IMR-90 (cell line): ENCODE data around the gene EPB41L5. TPM values are rescaled to one million over a fixed set of nuclear protein-coding genes. Genes with fewer than 3 reads are reported as not detected.
A peak's percentile ranks its signal among the peaks of the same experiment; 100 is the strongest.

ENCODE experiments used
- ATAC-seq: fragments of 200-7000 bp; cut with Tn5 transposase; 2 replicates; pipeline ENCODE4 v1.9.1; 2020; ENCODE audit warnings: low read depth, mild to moderate bottlenecking, moderate library complexity
- BruUV-seq: library from RNA; stranded (reverse); fragments of 400-500 nt; replicated peaks from 2 replicates; lab custom pipeline; 2021; lab: Mats Ljungman, UMichigan
- CTCF ChIA-PET: fragments of 300-600 bp; formaldehyde crosslinking; extraction: SDS; loops from one replicate; lab custom pipeline; 2021; ENCODE audit warnings: antibody characterized with exemption; lab: Yijun Ruan, JAX
- POLR2A ChIA-PET: fragments of 300-600 bp; sonication (Branson Sonifier 250); formaldehyde crosslinking; loops from one replicate; lab custom pipeline; 2022; ENCODE audit warnings: antibody characterized with exemption; ENCODE audit not compliant: unreplicated experiment; lab: Charles Lee
- DNase-seq: peaks from one replicate; pipeline ENCODE4 v3.0.0; 2013
- H2AFZ ChIP-seq: replicated peaks from 2 replicates; pipeline ENCODE3; 2013; ENCODE audit warnings: low read length, mild to moderate bottlenecking; ENCODE audit not compliant: poor library complexity
- H2AK5ac ChIP-seq: 2 replicates; pipeline ENCODE4 v1.6.1; 2013; ENCODE audit warnings: low read depth, low read length, inconsistent platforms
- H2AK9ac ChIP-seq: replicated peaks from 2 replicates; pipeline ENCODE3; 2013; ENCODE audit warnings: mild to moderate bottlenecking, low read depth, low read length, moderate library complexity; ENCODE audit not compliant: poor library complexity
- H2BK120ac ChIP-seq: 2 replicates; pipeline ENCODE4 v1.6.1; 2013; ENCODE audit warnings: low read depth, low read length, inconsistent platforms
- H2BK15ac ChIP-seq: 3 replicates; pipeline ENCODE4 v1.6.1; 2013; ENCODE audit warnings: low read depth, low read length, inconsistent platforms
- H2BK20ac ChIP-seq: 2 replicates; pipeline ENCODE4 v1.6.1; 2013; ENCODE audit warnings: low read depth, mild to moderate bottlenecking, inconsistent platforms, low read length, moderate library complexity
- H2BK5ac ChIP-seq: 2 replicates; pipeline ENCODE4 v1.6.1; 2013; ENCODE audit warnings: mild to moderate bottlenecking, low read depth, low read length, inconsistent platforms; ENCODE audit not compliant: poor library complexity, severe bottlenecking
- H3K14ac ChIP-seq: replicated peaks from 2 replicates; pipeline ENCODE4 v1.6.1; 2013; ENCODE audit warnings: low read depth, low read length, inconsistent platforms
- H3K18ac ChIP-seq: 2 replicates; pipeline ENCODE4 v1.6.1; 2013; ENCODE audit warnings: low read depth, low read length, control low read depth
- H3K23ac ChIP-seq: 2 replicates; pipeline ENCODE4 v1.6.1; 2013; ENCODE audit warnings: low read depth, low read length, inconsistent platforms
- H3K27ac ChIP-seq: 2 replicates; pipeline ENCODE4 v1.5.1; 2013; ENCODE audit warnings: mild to moderate bottlenecking, control low read depth, low read length; ENCODE audit not compliant: insufficient read depth
- H3K27me3 ChIP-seq: 2 replicates; pipeline ENCODE4 v1.6.1; 2013; ENCODE audit warnings: low read length; ENCODE audit not compliant: control insufficient read depth, insufficient read depth
- H3K36me3 ChIP-seq: 2 replicates; pipeline ENCODE4 v1.6.1; 2013; ENCODE audit warnings: low read length, mixed read lengths; ENCODE audit not compliant: control insufficient read depth, insufficient read depth
- H3K4ac ChIP-seq: 2 replicates; pipeline ENCODE4 v1.6.1; 2013; ENCODE audit warnings: low read depth, low read length, inconsistent platforms
- H3K4me1 ChIP-seq: 2 replicates; pipeline ENCODE4 v1.6.1; 2013; ENCODE audit warnings: low read length, mixed read lengths; ENCODE audit not compliant: control insufficient read depth, insufficient read depth
- H3K4me2 ChIP-seq: 2 replicates; pipeline ENCODE4 v1.6.1; 2013; ENCODE audit warnings: low read depth, mild to moderate bottlenecking, control low read depth, low read length, moderate library complexity
- H3K4me3 ChIP-seq: 2 replicates; pipeline ENCODE4 v1.5.1; 2013; ENCODE audit warnings: low read depth, mild to moderate bottlenecking, control low read depth, low read length, moderate library complexity; ENCODE audit not compliant: insufficient read depth
- H3K56ac ChIP-seq: 2 replicates; pipeline ENCODE4 v1.6.1; 2013; ENCODE audit warnings: low read length, inconsistent platforms; ENCODE audit not compliant: insufficient read depth; ENCODE audit errors: extremely low read depth
- H3K79me1 ChIP-seq, 2 experiments: 2 replicates each; pipeline ENCODE4 v1.6.1; 2013; ENCODE audit warnings: low read length in 2 of 2, inconsistent platforms in 1 of 2, low read depth in 1 of 2
- H3K9ac ChIP-seq: 2 replicates; pipeline ENCODE4 v1.6.1; 2013; ENCODE audit warnings: low read depth, low read length, control low read depth
- H3K9me1 ChIP-seq: 2 replicates; pipeline ENCODE4 v1.6.1; 2013; ENCODE audit warnings: low read length, inconsistent platforms; ENCODE audit not compliant: insufficient read depth
- H3K9me3 ChIP-seq: 2 replicates; pipeline ENCODE4 v1.6.1; 2013; ENCODE audit warnings: low read length; ENCODE audit not compliant: control insufficient read depth, insufficient read depth
- H4K20me1 ChIP-seq: 2 replicates; pipeline ENCODE4 v1.6.1; 2013; ENCODE audit warnings: low read length, inconsistent platforms; ENCODE audit not compliant: insufficient read depth
- H4K5ac ChIP-seq: 2 replicates; pipeline ENCODE4 v1.6.1; 2013; ENCODE audit warnings: mild to moderate bottlenecking, low read depth, low read length, control low read depth
- H4K8ac ChIP-seq, 2 experiments: 2 replicates each; pipeline ENCODE4 v1.6.1; 2013; ENCODE audit warnings: low read depth in 2 of 2, low read length in 2 of 2, control low read depth in 1 of 2, inconsistent platforms in 1 of 2
- H4K91ac ChIP-seq: 2 replicates; pipeline ENCODE4 v1.6.1; 2013; ENCODE audit warnings: low read depth, low read length, inconsistent platforms; ENCODE audit not compliant: insufficient read depth
- BHLHE40 ChIP-seq: fragments of 150-350 bp; IDR thresholded peaks from 2 replicates; pipeline ENCODE4 v1.6.1; 2016; ENCODE audit warnings: mild to moderate bottlenecking, low read depth, low read length
- CEBPB ChIP-seq: IDR thresholded peaks from 2 replicates; pipeline ENCODE4 v1.6.1; 2012; ENCODE audit warnings: low read depth, low read length, improper control_type of control experiment
- CHD1 ChIP-seq: IDR thresholded peaks from 2 replicates; pipeline ENCODE4 v1.6.1; 2012; ENCODE audit warnings: low read depth, low read length, improper control_type of control experiment
- CTCF ChIP-seq: conservative IDR thresholded peaks from 2 replicates; pipeline ENCODE4 v1.5.1; 2012; ENCODE audit warnings: mild to moderate bottlenecking, low read depth, low read length, improper control_type of control experiment
- FOS ChIP-seq: fragments of 150-350 bp; IDR thresholded peaks from 2 replicates; pipeline ENCODE4 v1.6.1; 2016; ENCODE audit warnings: low read depth, low read length
- MAFK ChIP-seq: IDR thresholded peaks from 2 replicates; pipeline ENCODE4 v1.6.1; 2012; ENCODE audit warnings: low read depth, low read length, improper control_type of control experiment
- MAZ ChIP-seq: IDR thresholded peaks from 2 replicates; pipeline ENCODE4 v1.6.1; 2012; ENCODE audit warnings: low read depth, mild to moderate bottlenecking, low read length, improper control_type of control experiment, moderate library complexity, borderline replicate concordance
- MXI1 ChIP-seq: IDR thresholded peaks from 2 replicates; pipeline ENCODE4 v1.6.1; 2012; ENCODE audit warnings: low read depth, mild to moderate bottlenecking, low read length, moderate library complexity, borderline replicate concordance
- NFE2L2 ChIP-seq: fragments of 150-350 bp; IDR thresholded peaks from 2 replicates; pipeline ENCODE4 v1.6.1; 2016; ENCODE audit warnings: low read depth, mild to moderate bottlenecking, low read length
- POLR2A ChIP-seq: IDR thresholded peaks from 2 replicates; pipeline ENCODE4 v1.6.1; 2012; ENCODE audit warnings: mild to moderate bottlenecking, low read depth, low read length
- RAD21 ChIP-seq: IDR thresholded peaks from 2 replicates; pipeline ENCODE4 v1.6.1; 2012; ENCODE audit warnings: low read length, improper control_type of control experiment
- RCOR1 ChIP-seq: IDR thresholded peaks from 2 replicates; pipeline ENCODE4 v1.6.1; 2012; ENCODE audit warnings: mild to moderate bottlenecking, low read length, improper control_type of control experiment; ENCODE audit not compliant: insufficient replicate concordance
- RFX5 ChIP-seq: IDR thresholded peaks from 2 replicates; pipeline ENCODE4 v1.8.0; 2012; ENCODE audit warnings: low read depth, mild to moderate bottlenecking, low read length, moderate library complexity
- SMC3 ChIP-seq: fragments of 150-350 bp; IDR thresholded peaks from 2 replicates; pipeline ENCODE4 v1.6.1; 2016; ENCODE audit warnings: low read depth, mild to moderate bottlenecking, antibody characterized with exemption, low read length, moderate library complexity
- WGBS, 2 experiments: methylation state at CpG; one replicate each; pipeline versions ENCODE4 v1.1.5 to v1.1.7; 2013; ENCODE audit warnings: missing lambda C conversion rate in 2 of 2; ENCODE audit not compliant: insufficient read length in 1 of 2; ENCODE audit errors: extremely low coverage in 2 of 2; 5-methylcytosine and 5-hydroxymethylcytosine counted together
- dilution Hi-C: fragments of 300-500 bp; cut with HindIII; formaldehyde crosslinking; loops from one replicate; pipeline ENCODE4 v1.14.3; 2018; ENCODE audit warnings: low sequenced_read_pairs; ENCODE audit not compliant: unreplicated experiment
- in situ Hi-C: fragments of 300-500 bp; cut with MboI; formaldehyde crosslinking; loops from 3 replicates; pipeline ENCODE4 v1.14.3; 2019; ENCODE audit warnings: low sequenced_read_pairs, inconsistent platforms, mixed read lengths
- intact Hi-C: fragments of 100-400 bp; cut with micrococcal nuclease; formaldehyde crosslinking; loops from 2 replicates; pipeline ENCODE4 v1.10.0; 2022
- polyA plus RNA-seq, 3 experiments: library from polyadenylated mRNA; depleted of rRNA; stranded (reverse); fragments of >200 nt; gene quantifications; 2 replicates each; pipeline ENCODE4 v1.2.3, GENCODE V29; 2012; ENCODE audit warnings: low replicate concordance in 1 of 3
- total RNA-seq: library from RNA; depleted of rRNA; stranded (reverse); fragments of >200 nt; gene quantifications from 2 replicates; pipeline ENCODE4 v1.2.3, GENCODE V29; 2012
- TF ChIP-seq, protein P1 (sequence below): fragments of 150-350 bp; IDR thresholded peaks from 2 replicates; pipeline ENCODE4 v1.6.1; 2016; ENCODE audit warnings: low read depth, mild to moderate bottlenecking, low read length, moderate library complexity, borderline replicate concordance

EPB41L5 gene
- total and polyA plus RNA-seq, 2 of the 4 experiments (the other 2 are of a cell fraction) = 5.1 to 10.6 TPM

- Histone ChIP-seq H2BK5ac (peak overlapping the region; percentile 77), H2BK120ac (peak overlapping the region; percentile 83), H4K20me1 (no peaks in the 10 kb centered on the region; the same call in 1 of the 2 replicates), H3K79me1 (0 out of 4 replicates have a peak, but pooled peaks cover 0 to 10% of the 10 kb centered on the region in 2 experiments), H3K9me1 (peaks cover 13% of the 10 kb centered on the region), H2BK15ac (peak overlapping the region; percentile 52; the same call in 2 of the 3 replicates), H3K23ac (peak overlapping the region; percentile 70), H2AFZ (peak overlapping the region; percentile 24), H2AK9ac (peak overlapping the region; percentile 5), H3K36me3 (no peaks in the 10 kb centered on the region), H4K5ac (no peak overlapping the region), H2BK20ac (peak overlapping the region; percentile 81), H4K8ac (peak overlapping the region; percentile 25 to 41; a peak in 2 of 4 replicates), H4K91ac (peak overlapping the region; percentile 63), H3K4me2 (peak overlapping the region; percentile 6; the same call in 1 of the 2 replicates), H3K9ac (no peak overlapping the region), H3K27ac (peak overlapping the region; percentile 43), H3K18ac (no peak overlapping the region; the same call in 1 of the 2 replicates), H3K14ac (peak overlapping the region; percentile 56; the same call in 1 of the 2 replicates), H3K4me1 (peaks cover 16% of the 10 kb centered on the region), H3K9me3 (no peaks in the 10 kb centered on the region), H3K56ac (no peak overlapping the region; the same call in 1 of the 2 replicates), H3K27me3 (no peaks in the 10 kb centered on the region), H3K4ac (peak overlapping the region; percentile 78; the same call in 1 of the 2 replicates), H2AK5ac (peak overlapping the region; percentile 90; the same call in 1 of the 2 replicates), H3K4me3 (no peak overlapping the region)
- BruUV-seq = no TSS peak
- peak; percentile 99 for DNase-seq
- ChIA-PET POLR2A (no interaction called here), CTCF (interaction anchor here (0.5 to 1.1 kb wide), 2 partner anchors 40 to 128 kb away, joined by 3 to 4 read pairs; no protein-coding TSS in a partner anchor)
- in situ Hi-C loops = no loop called here
- WGBS, 2 experiments = no CpG with 5 or more reads among the region's 4 CpGs
- dilution Hi-C loops = no loop called here
- peak; percentile 92 for ATAC-seq
- intact Hi-C loops = no loop called here
- TF ChIP-seq CEBPB (peak; percentile 33; the same call in 1 of the 2 replicates), BHLHE40 (peak; percentile 72), RFX5 (no peak), FOS (peak; percentile 86), CHD1 (no peak), NFE2L2 (peak; percentile 75), SMC3 (0 out of 2 replicates have a peak, but pooled peaks have one; percentile 13), MAZ (no peak), POLR2A (peak; percentile 57), MAFK (peak; percentile 85), MXI1 (no peak), RAD21 (0 out of 2 replicates have a peak, but pooled peaks have one; percentile 16), RCOR1 (peak; percentile 58), CTCF (no peak)
- TF ChIP-seq, protein P1, sequence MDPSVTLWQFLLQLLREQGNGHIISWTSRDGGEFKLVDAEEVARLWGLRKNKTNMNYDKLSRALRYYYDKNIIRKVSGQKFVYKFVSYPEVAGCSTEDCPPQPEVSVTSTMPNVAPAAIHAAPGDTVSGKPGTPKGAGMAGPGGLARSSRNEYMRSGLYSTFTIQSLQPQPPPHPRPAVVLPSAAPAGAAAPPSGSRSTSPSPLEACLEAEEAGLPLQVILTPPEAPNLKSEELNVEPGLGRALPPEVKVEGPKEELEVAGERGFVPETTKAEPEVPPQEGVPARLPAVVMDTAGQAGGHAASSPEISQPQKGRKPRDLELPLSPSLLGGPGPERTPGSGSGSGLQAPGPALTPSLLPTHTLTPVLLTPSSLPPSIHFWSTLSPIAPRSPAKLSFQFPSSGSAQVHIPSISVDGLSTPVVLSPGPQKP = no peak
Observed at GRCh38 chr2:120134263-120134662, 121.4 kb downstream of the EPB41L5 start.
